H1 (cell line): Measurements from ENCODE around the gene CAVIN2. TPM values are rescaled to one million over a fixed set of nuclear protein-coding genes. Genes with fewer than 3 reads are reported as not detected.

Source experiments
- CTCF ChIA-PET: fragments of 300-600 bp; sonication (Branson Sonifier 250); formaldehyde crosslinking; loops from one replicate; lab custom pipeline; 2021; ENCODE audit not compliant: partially characterized antibody; lab: Charles Lee
- POLR2A ChIA-PET: fragments of 300-600 bp; sonication (Branson Sonifier 250); formaldehyde crosslinking; loops from one replicate; lab custom pipeline; 2021; ENCODE audit warnings: inconsistent platforms; ENCODE audit not compliant: partially characterized antibody; lab: Charles Lee
- DNase-seq, 2 experiments: peaks; one replicate each; pipeline versions ENCODE4 v3.0.0 to v3.0.0-alpha.2; 2010 to 2022; ENCODE audit warnings: low spot score in 2 of 2, low read depth in 1 of 2, mixed read lengths in 1 of 2
- FAIRE-seq: peaks from 2 replicates; lab custom pipeline; 2011; peaks lifted over from hg19 to GRCh38; lab: Jason Lieb, UNC
- H2AFZ ChIP-seq: 2 replicates; pipeline ENCODE4 v1.8.1; 2012; ENCODE audit warnings: low read length, inconsistent platforms
- H2AK5ac ChIP-seq: 2 replicates; pipeline ENCODE4 v1.6.1; 2013; ENCODE audit warnings: low read depth, low read length
- H2BK120ac ChIP-seq: replicated peaks from 2 replicates; pipeline ENCODE3; 2013; ENCODE audit warnings: low read depth, low read length, inconsistent platforms
- H2BK12ac ChIP-seq: 2 replicates; pipeline ENCODE4 v1.6.1; 2013; ENCODE audit warnings: low read depth, low read length
- H2BK15ac ChIP-seq: 2 replicates; pipeline ENCODE4 v1.6.1; 2013; ENCODE audit warnings: low read length
- H2BK20ac ChIP-seq: 2 replicates; pipeline ENCODE4 v1.6.1; 2013; ENCODE audit warnings: low read length
- H2BK5ac ChIP-seq: 2 replicates; pipeline ENCODE4 v1.6.1; 2013; ENCODE audit warnings: low read depth, low read length
- H3K14ac ChIP-seq: 2 replicates; pipeline ENCODE4 v1.6.1; 2013; ENCODE audit warnings: inconsistent platforms; ENCODE audit not compliant: insufficient read length
- H3K18ac ChIP-seq: 2 replicates; pipeline ENCODE4 v1.6.1; 2013; ENCODE audit warnings: low read length; ENCODE audit errors: extremely low read depth
- H3K23ac ChIP-seq: 2 replicates; pipeline ENCODE4 v1.6.1; 2013; ENCODE audit warnings: inconsistent platforms; ENCODE audit not compliant: insufficient read length
- H3K23me2 ChIP-seq: 2 replicates; pipeline ENCODE4 v1.6.1; 2013; ENCODE audit warnings: low read depth, low read length
- H3K27ac ChIP-seq: 2 replicates; pipeline ENCODE4 v1.6.1; 2011; ENCODE audit warnings: low read depth, low read length, inconsistent platforms
- H3K27me3 ChIP-seq, 4 experiments: replicated peaks in 1 of 4; 1 replicate in 1 of 4; 2 replicates in 3 of 4; pipeline versions ENCODE4 v1.6.1 to v1.8.1; 2011 to 2013; ENCODE audit warnings: low read length in 3 of 4, mild to moderate bottlenecking in 3 of 4, inconsistent platforms in 2 of 4, mixed read lengths in 2 of 4, moderate library complexity in 1 of 4; ENCODE audit not compliant: control insufficient read depth in 3 of 4, insufficient read depth in 3 of 4; ENCODE audit errors: extremely low read depth in 1 of 4
- H3K36me3 ChIP-seq, 4 experiments: 2 replicates each; pipeline versions ENCODE4 v1.6.1 to v1.8.1; 2011 to 2013; ENCODE audit warnings: mild to moderate bottlenecking in 4 of 4, low read length in 3 of 4, moderate library complexity in 2 of 4, control low read depth in 1 of 4, inconsistent platforms in 1 of 4; ENCODE audit not compliant: insufficient read depth in 4 of 4, control insufficient read depth in 2 of 4
- H3K4ac ChIP-seq: replicated peaks from 2 replicates; pipeline ENCODE3; 2013; ENCODE audit warnings: low read length, low read depth, mixed read lengths, inconsistent platforms; ENCODE audit not compliant: insufficient read length
- H3K4me1 ChIP-seq, 4 experiments: replicated peaks in 1 of 4; 1 replicate in 1 of 4; 2 replicates in 3 of 4; pipeline versions ENCODE4 v1.6.1 to v1.8.1; 2011 to 2013; ENCODE audit warnings: low read length in 3 of 4, inconsistent platforms in 2 of 4, mixed read lengths in 1 of 4; ENCODE audit not compliant: insufficient read depth in 4 of 4, control insufficient read depth in 3 of 4
- H3K4me2 ChIP-seq, 2 experiments: 2 replicates each; pipeline versions ENCODE4 v1.6.1 to v1.8.1; 2011 to 2013; ENCODE audit warnings: low read depth in 2 of 2, low read length in 2 of 2, control low read depth in 1 of 2, inconsistent platforms in 1 of 2, mild to moderate bottlenecking in 1 of 2; ENCODE audit not compliant: insufficient read depth in 1 of 2
- H3K4me3 ChIP-seq, 4 experiments: fragments of 200-600, 300-600 bp in 1 of 4; sonication (generic), shearing (Covaris generic), sonication (Bioruptor Twin) in 1 of 4; 2 replicates each; pipeline versions ENCODE4 v1.5.1 to v1.8.1; 2011 to 2016; ENCODE audit warnings: low read length in 4 of 4, low read depth in 3 of 4, control low read depth in 2 of 4, inconsistent platforms in 2 of 4, mild to moderate bottlenecking in 2 of 4, mixed read lengths in 1 of 4, moderate library complexity in 1 of 4; ENCODE audit not compliant: insufficient read depth in 2 of 4; ENCODE audit errors: extremely low read depth in 1 of 4
- H3K56ac ChIP-seq: replicated peaks from 2 replicates; pipeline ENCODE3; 2013; ENCODE audit warnings: low read depth, mild to moderate bottlenecking, mixed read lengths, low read length, inconsistent platforms; ENCODE audit not compliant: insufficient read length
- H3K79me1 ChIP-seq: 2 replicates; pipeline ENCODE4 v1.6.1; 2013; ENCODE audit warnings: low read depth, low read length, control low read depth
- H3K79me2 ChIP-seq, 2 experiments: 2 replicates each; pipeline versions ENCODE4 v1.6.1 to v1.8.1; 2012 to 2013; ENCODE audit warnings: low read length in 2 of 2, mild to moderate bottlenecking in 2 of 2, inconsistent platforms in 1 of 2; ENCODE audit not compliant: insufficient read depth in 2 of 2, control insufficient read depth in 1 of 2
- H3K9ac ChIP-seq, 4 experiments: replicated peaks in 1 of 4; 1 replicate in 1 of 4; 2 replicates in 3 of 4; pipeline versions ENCODE4 v1.6.1 to v1.8.1; 2011 to 2013; ENCODE audit warnings: low read depth in 3 of 4, low read length in 3 of 4, control low read depth in 2 of 4, mild to moderate bottlenecking in 2 of 4, moderate library complexity in 2 of 4, inconsistent platforms in 1 of 4; ENCODE audit errors: extremely low read depth in 1 of 4
- H3K9me3 ChIP-seq, 2 experiments: 2 replicates each; pipeline versions ENCODE4 v1.6.1 to v1.8.1; 2012 to 2013; ENCODE audit warnings: mild to moderate bottlenecking in 2 of 2, moderate library complexity in 2 of 2, control low read depth in 1 of 2, inconsistent platforms in 1 of 2, low read depth in 1 of 2, low read length in 1 of 2, mixed read lengths in 1 of 2; ENCODE audit not compliant: insufficient read depth in 2 of 2
- H4K20me1 ChIP-seq, 2 experiments: replicated peaks in 1 of 2; 2 replicates each; pipeline versions ENCODE3 to v1.8.1; 2011 to 2013; ENCODE audit warnings: inconsistent platforms in 2 of 2, low read length in 2 of 2, mild to moderate bottlenecking in 1 of 2; ENCODE audit not compliant: insufficient read depth in 2 of 2, control insufficient read depth in 1 of 2
- H4K5ac ChIP-seq: 2 replicates; pipeline ENCODE4 v1.6.1; 2013; ENCODE audit warnings: low read length, low read depth, mixed read lengths, inconsistent platforms; ENCODE audit not compliant: insufficient read length
- H4K8ac ChIP-seq: 2 replicates; pipeline ENCODE4 v1.8.0; 2013; ENCODE audit warnings: mild to moderate bottlenecking, moderate library complexity, low read length, inconsistent platforms; ENCODE audit not compliant: insufficient read depth; ENCODE audit errors: extremely low read depth
- H4K91ac ChIP-seq: replicated peaks from 2 replicates; pipeline ENCODE3; 2013; ENCODE audit warnings: low read length, mixed read lengths, inconsistent platforms; ENCODE audit not compliant: insufficient read length
- BRCA1 ChIP-seq: IDR thresholded peaks from 2 replicates; pipeline ENCODE4 v1.6.1; 2012; ENCODE audit warnings: low read depth, low read length, improper control_type of control experiment
- CHD2 ChIP-seq: IDR thresholded peaks from 2 replicates; pipeline ENCODE4 v1.6.1; 2012; ENCODE audit warnings: low read length, improper control_type of control experiment
- EP300 ChIP-seq, 2 experiments: IDR thresholded peaks; 1 replicate in 1 of 2; 2 replicates in 1 of 2; pipeline ENCODE4 v1.6.1; 2011 to 2012; ENCODE audit warnings: low read depth in 2 of 2, low read length in 2 of 2, mild to moderate bottlenecking in 2 of 2, borderline replicate concordance in 1 of 2, inconsistent platforms in 1 of 2, moderate library complexity in 1 of 2
- GTF2F1 ChIP-seq: IDR thresholded peaks from 2 replicates; pipeline ENCODE4 v1.6.1; 2012; ENCODE audit warnings: low read depth, low read length, improper control_type of control experiment, borderline replicate concordance
- JUN ChIP-seq: IDR thresholded peaks from 2 replicates; pipeline ENCODE4 v1.6.1; 2011; ENCODE audit warnings: low read depth, mild to moderate bottlenecking, improper control_type of control experiment, low read length
- MAFK ChIP-seq: IDR thresholded peaks from 2 replicates; pipeline ENCODE4 v1.6.1; 2012; ENCODE audit warnings: low read depth, mild to moderate bottlenecking, improper control_type of control experiment, low read length
- POLR2A ChIP-seq, 2 experiments: IDR thresholded peaks; 1 replicate in 1 of 2; 2 replicates in 1 of 2; pipeline ENCODE4 v1.6.1; 2011; ENCODE audit warnings: low read depth in 2 of 2, low read length in 2 of 2, mild to moderate bottlenecking in 2 of 2; ENCODE audit errors: control extremely low read depth in 1 of 2
- SIRT6 ChIP-seq: IDR thresholded peaks from one replicate; pipeline ENCODE4 v1.7.1; 2012; ENCODE audit warnings: low read length, inconsistent platforms
- SP2 ChIP-seq: IDR thresholded peaks from 2 replicates; pipeline ENCODE4 v1.6.1; 2012; ENCODE audit warnings: mild to moderate bottlenecking, low read length, inconsistent platforms
- TCF12 ChIP-seq: IDR thresholded peaks from 2 replicates; pipeline ENCODE4 v1.6.1; 2011; ENCODE audit warnings: low read depth, mild to moderate bottlenecking, low read length
- USF2 ChIP-seq: IDR thresholded peaks from 2 replicates; pipeline ENCODE4 v1.6.1; 2011; ENCODE audit warnings: low read length, improper control_type of control experiment
- WGBS, 2 experiments: shearing (Covaris generic) in 1 of 2; methylation state at CpG; one replicate each; pipeline versions ENCODE4 v1.1.6 to v1.1.7; 2013 to 2015; ENCODE audit warnings: low lambda C conversion rate in 2 of 2, mixed read lengths in 2 of 2, inconsistent platforms in 1 of 2, low coverage in 1 of 2, missing lambda C conversion rate in 1 of 2; ENCODE audit not compliant: insufficient replicate concordance in 2 of 2, insufficient coverage in 1 of 2, insufficient read length in 1 of 2; ENCODE audit errors: extremely low coverage in 1 of 2, missing lambda C conversion rate in 1 of 2; 5-methylcytosine and 5-hydroxymethylcytosine counted together
- polyA plus RNA-seq, 7 experiments: library from polyadenylated mRNA; depleted of rRNA in 3 of 7; stranded (reverse) in 5 of 7; unstranded in 2 of 7; fragments of >200 nt in 5 of 7; fragments of 200-250 nt in 2 of 7; gene quantifications; 1 replicate in 5 of 7; 2 replicates in 1 of 7; 4 replicates in 1 of 7; pipeline versions ENCODE4 v1.2.1 to v1.2.3, GENCODE V29; 2011 to 2013; ENCODE audit warnings: missing spikeins in 2 of 7, mixed read lengths in 2 of 7
- total RNA-seq: library from RNA; stranded (reverse); fragmentation: NEBNext Ultra II Directional; extraction: Animal tissue kit (Norgen Biotek cat#: 25700); gene quantifications from 2 replicates; pipeline ENCODE4 v1.2.1, GENCODE V29; 2021

CAVIN2 gene
- total and polyA plus RNA-seq, 2 of the 8 experiments (the other 6 are each of a cell fraction or from before 2014, with no cell fraction given), result 0.03 TPM; not detected in 1

GRCh38 chr2:191864628-191865374 is 17.9 kb upstream of the CAVIN2 start:
- H3K18ac ChIP-seq, result no peak overlapping the region
- FAIRE-seq (no peak), DNase-seq (no peak)
- POLR2A ChIA-PET, result no interaction called here
- H2BK5ac ChIP-seq, result no peak overlapping the region
- no peak overlapping the region for H3K27ac ChIP-seq
- no peak overlapping the region for H2BK12ac ChIP-seq
- H4K8ac ChIP-seq, result no peak overlapping the region
- H3K79me1 ChIP-seq, result no peaks in the 10 kb centered on the region
- no peak overlapping the region for H2BK15ac ChIP-seq
- no peak overlapping the region for H2BK20ac ChIP-seq
- WGBS, 2 experiments, result 85% methylated on average over 7 of the region's 7 CpGs; no CpG with 5 or more reads in 1 of the 2 experiments
- H4K5ac ChIP-seq, result no peak overlapping the region
- H2AK5ac ChIP-seq, result no peak overlapping the region
- H3K14ac ChIP-seq, result no peak overlapping the region
- H3K79me2 ChIP-seq, result no peaks in the 10 kb centered on the region
- TF ChIP-seq SIRT6 (no peak), CHD2 (no peak), TCF12 (no peak), POLR2A (IDR thresholded peaks at IDR 0.05; ENCODE audit: control extremely low read depth in 1 of 2, low read depth in 2 of 2, low read length in 2 of 2) (no peak), USF2 (no peak), JUN (no peak), BRCA1 (no peak), SP2 (no peak), EP300 (IDR thresholded peaks at IDR 0.05; ENCODE audit: borderline replicate concordance in 1 of 2, low read depth in 2 of 2, low read length in 2 of 2) (no peak), MAFK (no peak), GTF2F1 (no peak)
- H3K36me3 ChIP-seq, result no peaks in the 10 kb centered on the region
- H4K20me1 ChIP-seq, result no peaks in the 10 kb centered on the region
- no peak overlapping the region for H3K9ac ChIP-seq
- peaks cover 0 to 4% (median 0%) of the 10 kb centered on the region in 4 experiments; a peak in 1 of 7 replicates for H3K4me1 ChIP-seq
- H3K4ac ChIP-seq, result no peak overlapping the region
- no peak overlapping the region for H2BK120ac ChIP-seq
- no peaks in the 10 kb centered on the region for H3K27me3 ChIP-seq
- no peaks in the 10 kb centered on the region for H3K9me3 ChIP-seq
- H3K23me2 ChIP-seq, result no peaks in the 10 kb centered on the region
- no peak overlapping the region for H4K91ac ChIP-seq
- H2AFZ ChIP-seq, result no peak overlapping the region; the same call in 1 of the 2 replicates
- CTCF ChIA-PET, result interaction anchor here (0.6 to 6.6 kb wide), 8 partner anchors 15 to 298 kb away, joined by 3 to 55 read pairs (median 8); no protein-coding TSS in a partner anchor
- H3K4me2 ChIP-seq, result no peak overlapping the region
- no peak overlapping the region for H3K23ac ChIP-seq
- no peak overlapping the region for H3K56ac ChIP-seq
- no peak overlapping the region for H3K4me3 ChIP-seq
